ENCODE data around the gene CTNNA1. TPM values are rescaled to one million over a fixed set of nuclear protein-coding genes. Genes with fewer than 3 reads are reported as not detected.
"Not testable (repeated sequence)": the region's sequence is repeated elsewhere in the genome, so short reads cannot be mapped to it uniquely, and the experiment has no call there.

CTNNA1 gene
- total RNA-seq, 2 experiments from 2014 or later: 58.1 to 69.7 TPM

DNA sequence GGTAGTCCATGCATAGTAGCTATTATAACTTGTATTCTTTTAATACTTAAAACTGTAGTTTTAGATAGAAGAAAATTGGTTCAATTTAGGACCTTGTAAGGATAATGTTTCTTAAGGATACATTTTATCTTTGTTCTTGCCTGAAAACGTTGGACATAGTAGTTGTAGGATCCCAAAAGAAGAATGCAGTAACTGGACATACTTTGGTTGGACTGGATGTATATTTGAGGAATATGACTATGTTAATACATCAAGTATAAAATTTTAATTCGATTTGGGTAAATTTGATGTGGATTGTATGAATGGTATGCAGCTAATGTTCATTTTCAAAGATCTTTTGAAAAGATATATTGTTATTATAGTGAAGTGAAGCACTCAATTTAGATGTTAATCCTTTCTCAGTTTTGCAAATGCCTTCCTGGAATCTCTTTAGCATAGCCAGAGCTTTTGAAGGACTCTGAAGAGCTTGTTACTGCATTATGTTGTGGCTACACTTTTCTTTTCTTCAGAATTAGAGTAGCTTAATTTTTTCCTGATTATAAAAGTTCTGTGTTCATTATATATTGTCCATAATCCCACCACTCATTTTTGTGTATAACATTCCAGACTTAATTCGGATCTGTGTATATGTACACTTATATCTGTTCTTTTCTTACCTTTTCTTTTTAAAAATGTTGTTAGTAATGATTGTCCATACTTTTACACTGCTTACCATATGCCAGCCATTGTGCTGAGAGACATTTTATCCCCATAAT is 80.7 kb downstream of the CTNNA1 start:
- H3K27me3 Mint-ChIP-seq: peaks cover 12% of the 10 kb centered on the region
- H3K36me3 Mint-ChIP-seq: peaks cover 5% of the 10 kb centered on the region
- peaks cover 2% of the 10 kb centered on the region for H3K4me1 Mint-ChIP-seq

GRCh38 chr5:138834853-138835252 is 81.6 kb downstream of the CTNNA1 start:
- not testable (repeated sequence) for H3K36me3 Mint-ChIP-seq, H3K9me3 Mint-ChIP-seq, H3K4me3 Mint-ChIP-seq, H3K27ac Mint-ChIP-seq, DNase-seq, H3K4me1 Mint-ChIP-seq
- peaks cover 12% of the 10 kb centered on the region for H3K27me3 Mint-ChIP-seq

More for the DNA sequence above, 80.7 kb downstream of the CTNNA1 start:
- Mint-ChIP-seq H3K4me3 (no peak overlapping the region), H3K9me3 (no peaks in the 10 kb centered on the region), H3K27ac (no peak overlapping the region)
- no peak for DNase-seq

GRCh38 chr5:138837160-138837559 is 83.9 kb downstream of the CTNNA1 start:
- Mint-ChIP-seq H3K4me3 (no peak overlapping the region), H3K27ac (no peak overlapping the region), H3K9me3 (no peaks in the 10 kb centered on the region), H3K36me3 (peaks cover 2% of the 10 kb centered on the region), H3K27me3 (peaks cover 12% of the 10 kb centered on the region), H3K4me1 (peaks cover 2% of the 10 kb centered on the region)
- no peak for DNase-seq

- DNase-seq: no peak
- Mint-ChIP-seq H3K9me3 (no peaks in the 10 kb centered on the region), H3K4me1 (peaks cover 3% of the 10 kb centered on the region), H3K27me3 (peaks cover 8% of the 10 kb centered on the region), H3K4me3 (no peak overlapping the region), H3K36me3 (peaks cover 4% of the 10 kb centered on the region), H3K27ac (no peak overlapping the region)
These were observed 86.9 kb downstream of the CTNNA1 start for GRCh38 chr5:138840103-138840502.

- no peak for DNase-seq
- H3K27me3 Mint-ChIP-seq: peaks cover 8% of the 10 kb centered on the region
- H3K9me3 Mint-ChIP-seq: no peaks in the 10 kb centered on the region
- peaks cover 4% of the 10 kb centered on the region for H3K36me3 Mint-ChIP-seq
- no peak overlapping the region for H3K4me3 Mint-ChIP-seq
- peaks cover 3% of the 10 kb centered on the region for H3K4me1 Mint-ChIP-seq
- H3K27ac Mint-ChIP-seq: no peak overlapping the region
These were observed 88.3 kb downstream of the CTNNA1 start for GRCh38 chr5:138841531-138841930.

DNA sequence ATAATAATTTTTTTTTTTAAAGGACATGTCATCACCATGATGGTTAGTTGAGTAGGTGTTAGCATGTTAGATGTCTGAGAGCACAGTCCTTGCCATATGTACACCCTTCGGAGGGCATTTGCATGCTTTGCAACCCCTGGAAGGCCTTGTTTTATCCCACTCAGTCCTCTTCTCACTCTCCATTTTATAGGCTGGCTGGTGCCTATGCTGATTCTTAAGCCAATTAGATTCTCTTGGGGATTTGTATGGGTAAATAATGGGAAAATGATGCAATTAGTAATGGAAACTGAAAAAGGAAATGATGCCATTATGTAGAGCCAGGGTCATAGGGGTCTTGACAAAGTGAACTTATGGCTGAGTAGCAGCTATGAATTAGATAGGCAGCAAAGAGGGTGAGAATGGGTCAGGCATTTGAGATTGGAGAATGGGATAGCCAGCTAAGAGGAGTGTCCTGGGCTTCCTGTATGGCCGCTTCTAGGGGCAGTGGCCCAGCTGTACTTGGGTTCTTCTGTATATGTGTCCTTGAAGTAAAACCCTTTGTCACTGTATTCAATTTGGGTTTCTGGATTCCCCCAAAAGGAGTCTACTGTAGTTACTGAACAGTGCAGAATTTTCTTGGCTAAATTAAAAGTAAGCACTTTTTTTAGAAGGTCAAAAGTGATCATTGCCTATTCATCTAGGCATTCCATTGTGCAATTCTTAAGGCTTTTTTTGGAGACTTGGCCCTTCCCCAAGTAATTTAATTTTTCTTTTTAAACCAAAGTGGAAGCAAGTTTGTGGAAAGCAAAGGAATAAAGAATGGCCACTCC is 90.3 kb downstream of the CTNNA1 start:
- Mint-ChIP-seq H3K9me3 (no peaks in the 10 kb centered on the region), H3K4me1 (peaks cover 3% of the 10 kb centered on the region), H3K36me3 (peaks cover 2% of the 10 kb centered on the region), H3K27ac (no peak overlapping the region), H3K27me3 (no peaks in the 10 kb centered on the region), H3K4me3 (no peak overlapping the region)
- DNase-seq: no peak

- no peak overlapping the region for H3K27ac Mint-ChIP-seq
- peaks cover 2% of the 10 kb centered on the region for H3K36me3 Mint-ChIP-seq
- H3K27me3 Mint-ChIP-seq: no peaks in the 10 kb centered on the region
- no peak for DNase-seq
- H3K4me3 Mint-ChIP-seq: no peak overlapping the region
- H3K4me1 Mint-ChIP-seq: peaks cover 3% of the 10 kb centered on the region
- no peaks in the 10 kb centered on the region for H3K9me3 Mint-ChIP-seq
These were observed 90.9 kb downstream of the CTNNA1 start for GRCh38 chr5:138844125-138844461.

DNA sequence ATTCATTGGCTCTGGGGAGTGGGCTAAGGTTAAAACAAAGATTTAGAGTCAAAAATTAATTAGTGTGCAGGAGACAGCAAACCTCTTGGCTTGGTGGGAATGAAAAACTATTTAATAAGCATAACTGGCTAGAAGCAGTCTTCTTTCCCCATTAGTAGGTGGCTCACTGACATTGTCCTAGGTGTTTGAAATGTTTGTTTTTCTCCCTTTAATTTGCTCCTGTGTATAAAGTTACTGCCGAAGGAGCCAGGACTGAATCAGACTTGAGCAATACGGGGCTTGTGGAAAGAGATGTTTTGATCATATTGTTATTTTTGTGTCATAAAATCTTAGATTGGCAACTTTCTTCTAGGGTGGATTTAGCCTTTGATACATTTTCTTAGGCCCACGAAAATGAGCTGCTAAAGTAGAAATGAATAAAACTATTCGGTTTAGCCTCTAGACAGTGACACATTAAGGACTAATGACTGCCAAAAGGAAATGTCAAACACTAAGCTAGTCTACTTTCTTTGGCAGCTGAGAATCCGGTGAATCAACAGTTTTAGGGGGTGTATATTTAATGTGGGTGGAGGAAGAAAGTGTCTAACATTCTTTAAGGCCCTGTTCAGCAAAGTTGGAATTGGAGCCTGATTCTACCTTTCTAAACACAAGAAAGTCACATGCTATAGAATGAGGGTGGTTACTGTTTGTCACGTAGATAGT is 91.7 kb downstream of the CTNNA1 start:
- Mint-ChIP-seq H3K9me3 (no peaks in the 10 kb centered on the region), H3K36me3 (peaks cover 2% of the 10 kb centered on the region), H3K4me3 (no peak overlapping the region), H3K4me1 (peaks cover 3% of the 10 kb centered on the region), H3K27ac (no peak overlapping the region), H3K27me3 (no peaks in the 10 kb centered on the region)
- no peak for DNase-seq

- no peak for DNase-seq
- H3K36me3 Mint-ChIP-seq: peaks cover 3% of the 10 kb centered on the region
- H3K4me3 Mint-ChIP-seq: no peak overlapping the region
- H3K9me3 Mint-ChIP-seq: no peaks in the 10 kb centered on the region
- H3K4me1 Mint-ChIP-seq: peaks cover 2% of the 10 kb centered on the region
- H3K27me3 Mint-ChIP-seq: peaks cover 12% of the 10 kb centered on the region
- H3K27ac Mint-ChIP-seq: no peak overlapping the region
These were observed 96.2 kb downstream of the CTNNA1 start for GRCh38 chr5:138849439-138849838.

- peaks cover 12% of the 10 kb centered on the region for H3K27me3 Mint-ChIP-seq
- no peak overlapping the region for H3K4me3 Mint-ChIP-seq
- no peaks in the 10 kb centered on the region for H3K9me3 Mint-ChIP-seq
- no peak overlapping the region for H3K27ac Mint-ChIP-seq
- H3K4me1 Mint-ChIP-seq: peaks cover 2% of the 10 kb centered on the region
- H3K36me3 Mint-ChIP-seq: peaks cover 3% of the 10 kb centered on the region
- DNase-seq: no peak
These were observed 96.7 kb downstream of the CTNNA1 start for GRCh38 chr5:138849882-138850281.

- Mint-ChIP-seq H3K4me1 (peaks cover 2% of the 10 kb centered on the region), H3K27ac (no peak overlapping the region)
These were observed 97.7 kb downstream of the CTNNA1 start for GRCh38 chr5:138850865-138851435.

DNA sequence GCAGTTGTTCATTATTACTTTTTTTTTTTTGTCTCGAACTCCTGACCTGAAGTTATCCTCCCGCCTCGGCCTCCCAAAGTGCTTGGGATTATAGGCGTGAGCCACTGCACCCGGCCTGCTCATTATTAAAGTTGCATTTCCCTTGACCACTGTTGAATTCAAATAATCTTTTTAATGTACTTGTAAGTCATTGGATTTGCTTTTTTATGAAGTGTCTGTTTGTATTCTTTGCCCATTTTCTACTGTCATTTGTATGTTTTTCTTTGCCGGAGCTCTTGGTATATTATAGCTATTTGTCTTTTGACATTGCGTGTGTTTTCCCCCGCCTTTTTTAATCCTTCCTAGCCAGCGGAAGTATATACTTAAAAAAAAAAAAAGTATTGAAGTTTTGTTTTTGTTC is 99.9 kb downstream of the CTNNA1 start:
- H3K4me1 Mint-ChIP-seq: peaks cover 2% of the 10 kb centered on the region
- H3K36me3 Mint-ChIP-seq: peaks cover 3% of the 10 kb centered on the region
- no peak for DNase-seq
- no peaks in the 10 kb centered on the region for H3K9me3 Mint-ChIP-seq
- H3K4me3 Mint-ChIP-seq: no peak overlapping the region
- H3K27ac Mint-ChIP-seq: no peak overlapping the region
- peaks cover 18% of the 10 kb centered on the region for H3K27me3 Mint-ChIP-seq

More at GRCh38 chr5:138850865-138851435, 97.7 kb downstream of the CTNNA1 start:
- DNase-seq: no peak
- H3K36me3 Mint-ChIP-seq: peaks cover 3% of the 10 kb centered on the region
- H3K9me3 Mint-ChIP-seq: no peaks in the 10 kb centered on the region
- peaks cover 18% of the 10 kb centered on the region for H3K27me3 Mint-ChIP-seq
- no peak overlapping the region for H3K4me3 Mint-ChIP-seq

DNA sequence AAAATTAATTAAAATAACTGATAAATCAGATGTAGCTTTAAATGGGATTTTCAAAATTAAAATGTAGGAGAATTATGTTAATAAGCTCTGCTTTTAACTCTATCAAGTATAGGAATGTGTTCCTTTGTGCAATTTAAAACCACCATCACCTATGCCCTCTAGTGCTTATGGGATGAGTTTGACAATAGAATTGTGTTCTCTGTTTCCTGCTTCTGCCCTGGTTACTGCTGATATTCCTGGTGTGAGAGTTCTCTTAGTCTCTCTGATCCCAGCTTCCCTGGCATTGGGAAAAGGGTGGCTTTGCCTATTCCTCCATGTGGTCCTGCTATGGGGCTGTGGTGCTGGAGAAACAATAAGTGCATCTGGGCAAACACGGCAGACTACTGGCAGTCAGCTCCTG is 113.8 kb downstream of the CTNNA1 start:
- Mint-ChIP-seq H3K27me3 (peaks cover 32% of the 10 kb centered on the region), H3K36me3 (peaks cover 2% of the 10 kb centered on the region), H3K4me3 (no peak overlapping the region), H3K9me3 (peaks cover 9% of the 10 kb centered on the region), H3K4me1 (peaks cover 15% of the 10 kb centered on the region), H3K27ac (no peak overlapping the region)
- no peak for DNase-seq

GRCh38 chr5:138869038-138869437 is 115.8 kb downstream of the CTNNA1 start:
- peaks cover 4% of the 10 kb centered on the region for H3K9me3 Mint-ChIP-seq
- H3K4me1 Mint-ChIP-seq: peaks cover 15% of the 10 kb centered on the region
- H3K4me3 Mint-ChIP-seq: no peak overlapping the region
- H3K27me3 Mint-ChIP-seq: peaks cover 49% of the 10 kb centered on the region
- H3K27ac Mint-ChIP-seq: no peak overlapping the region
- no peak for DNase-seq
- no peaks in the 10 kb centered on the region for H3K36me3 Mint-ChIP-seq

Data from activated naive CD8-positive, alpha-beta T cell treated with anti-CD3 and anti-CD28 coated beads for 36 hours (primary cell).